ENCODE measurements around the gene ZNF311. TPM values are rescaled to one million over a fixed set of nuclear protein-coding genes. Genes with fewer than 3 reads are reported as not detected.
"Not testable (repeated sequence)": the region's sequence is repeated elsewhere in the genome, so short reads cannot be mapped to it uniquely, and the experiment has no call there.

ZNF311 gene
- total RNA-seq, 1 experiment from 2014 or later: 5.9 TPM

DNA sequence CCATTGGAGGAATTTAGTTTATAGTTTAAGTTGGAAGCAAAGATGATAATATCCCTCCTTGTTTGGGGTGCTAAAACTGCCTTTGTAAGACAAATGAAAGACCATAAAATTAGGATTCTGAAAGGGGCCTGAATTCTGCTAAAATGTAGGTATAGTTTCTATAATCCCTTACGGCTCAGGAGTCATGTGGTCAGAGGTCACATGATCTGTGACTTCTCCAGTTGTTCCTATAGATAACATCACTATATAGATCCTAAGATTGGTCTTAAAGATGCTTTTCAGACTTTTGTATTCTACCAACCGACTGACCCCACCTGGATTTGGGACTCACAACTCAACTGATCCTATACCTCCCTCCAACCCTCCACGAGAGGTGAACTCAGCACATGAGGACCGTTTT is 36.6 kb downstream of the ZNF311 start:
- in situ Hi-C loops (cut with HindIII; ENCODE audit: low pct_unique_long_range_greater_than_20kb, low sequenced_read_pairs): no loop called here
- no peak for DNase-seq (ENCODE audit: low read depth)

DNA sequence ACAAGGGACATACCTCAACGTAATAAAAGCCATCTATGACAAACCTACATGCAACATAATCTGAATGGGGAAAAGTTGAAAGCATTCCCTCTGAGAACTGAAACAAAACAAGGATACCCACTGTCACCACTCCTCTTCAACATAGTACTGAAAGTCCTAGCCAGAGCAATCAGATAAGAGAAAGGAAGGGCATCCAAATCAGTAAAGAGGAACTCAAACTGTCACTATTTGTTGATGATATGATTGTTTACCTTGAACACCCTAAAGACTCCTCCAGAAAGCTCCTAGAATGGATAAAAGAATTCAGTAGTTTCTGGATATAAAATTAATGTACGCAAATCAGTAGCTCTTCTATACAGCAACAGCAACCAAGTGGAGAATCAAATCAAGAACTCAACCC is 39.4 kb downstream of the ZNF311 start:
- in situ Hi-C loops (cut with HindIII; ENCODE audit: low pct_unique_long_range_greater_than_20kb, low sequenced_read_pairs): no loop called here
- DNase-seq (ENCODE audit: low read depth): no peak

DNA sequence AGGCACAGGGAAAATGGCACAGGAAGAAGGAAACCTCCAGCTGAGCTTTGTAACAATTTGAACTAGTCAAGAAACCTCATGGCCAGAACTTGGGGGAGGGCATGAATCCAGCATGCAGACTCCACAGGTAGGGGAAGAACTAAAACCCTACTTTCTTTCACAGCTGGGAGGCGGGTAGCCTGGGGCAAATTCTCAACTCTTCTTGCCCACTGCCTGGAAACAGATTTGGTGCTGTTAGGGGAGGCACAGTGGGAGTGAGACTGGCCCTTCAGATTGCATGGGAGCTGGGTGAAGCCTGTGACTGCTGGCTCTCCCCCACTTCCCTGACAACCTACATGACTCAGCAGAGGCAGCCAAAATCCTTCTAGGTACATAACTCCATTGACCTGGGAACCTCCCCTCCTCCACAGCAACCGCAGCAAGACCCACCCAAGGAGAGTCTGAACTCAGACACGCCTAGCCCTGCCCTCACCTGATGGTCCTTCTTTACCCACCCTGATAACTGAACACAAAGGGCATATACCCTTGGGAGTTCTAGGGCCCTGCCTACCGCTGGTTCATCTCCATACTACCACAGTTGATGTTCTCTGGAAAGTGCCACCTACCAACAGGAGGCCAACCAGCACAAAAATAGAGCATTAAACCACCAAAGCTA is 44.1 kb downstream of the ZNF311 start:
- no peak for DNase-seq (ENCODE audit: low read depth)
- in situ Hi-C loops (cut with HindIII; ENCODE audit: low pct_unique_long_range_greater_than_20kb, low sequenced_read_pairs): no loop called here

GRCh38 chr6:28958561-28959243 is 46.4 kb downstream of the ZNF311 start:
- in situ Hi-C loops (cut with HindIII; ENCODE audit: low pct_unique_long_range_greater_than_20kb, low sequenced_read_pairs): not testable (repeated sequence)
- peak; percentile 63 for DNase-seq (ENCODE audit: low read depth)

- DNase-seq (ENCODE audit: low read depth); in situ Hi-C loops (cut with HindIII; ENCODE audit: low pct_unique_long_range_greater_than_20kb, low sequenced_read_pairs): not testable (repeated sequence)
Measured at GRCh38 chr6:28957795-28958314, 47.3 kb downstream of the ZNF311 start.

- in situ Hi-C loops (cut with HindIII; ENCODE audit: low pct_unique_long_range_greater_than_20kb, low sequenced_read_pairs): no loop called here
- no peak for DNase-seq (ENCODE audit: low read depth)
Measured at GRCh38 chr6:28956331-28956730, 48.8 kb downstream of the ZNF311 start.

DNA sequence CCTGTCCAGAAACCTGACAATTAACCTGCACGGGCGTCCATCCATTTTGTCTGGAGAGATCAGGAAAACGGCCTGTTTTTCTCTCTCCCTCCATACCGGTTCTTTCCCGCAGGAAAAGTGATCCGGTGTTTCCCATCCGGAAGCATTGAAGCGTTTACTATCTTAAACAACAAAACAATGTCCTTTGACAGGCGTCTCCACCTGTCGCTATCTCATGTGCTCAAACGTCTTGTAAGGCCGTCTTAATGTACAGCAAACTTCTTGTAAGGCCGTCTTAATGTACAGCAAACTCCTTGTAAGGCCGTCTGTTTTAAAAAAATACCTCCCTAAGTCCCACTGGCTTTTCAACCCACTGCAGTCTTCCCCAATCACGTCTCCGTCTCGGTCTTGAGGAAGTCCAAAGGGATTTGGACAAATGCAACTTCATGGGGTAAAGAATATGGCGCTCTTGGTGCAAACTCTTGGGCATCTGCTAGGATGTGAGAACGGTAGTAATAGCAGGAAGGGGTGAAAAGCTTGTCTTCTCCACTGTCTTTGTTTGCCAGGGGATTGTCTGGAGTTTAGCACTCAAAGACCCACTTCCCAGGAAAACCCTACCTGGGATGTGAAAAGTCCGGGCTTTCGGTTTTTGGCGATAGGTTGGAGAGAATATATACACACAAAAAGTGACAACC is 51.4 kb downstream of the ZNF311 start:
- in situ Hi-C loops (cut with HindIII; ENCODE audit: low pct_unique_long_range_greater_than_20kb, low sequenced_read_pairs): no loop called here
- peak; percentile 65 for DNase-seq (ENCODE audit: low read depth)

GRCh38 chr6:28953039-28953584 is 52.0 kb downstream of the ZNF311 start:
- in situ Hi-C loops (cut with HindIII; ENCODE audit: low pct_unique_long_range_greater_than_20kb, low sequenced_read_pairs): no loop called here
- peak; percentile 68 for DNase-seq (ENCODE audit: low read depth)

DNA sequence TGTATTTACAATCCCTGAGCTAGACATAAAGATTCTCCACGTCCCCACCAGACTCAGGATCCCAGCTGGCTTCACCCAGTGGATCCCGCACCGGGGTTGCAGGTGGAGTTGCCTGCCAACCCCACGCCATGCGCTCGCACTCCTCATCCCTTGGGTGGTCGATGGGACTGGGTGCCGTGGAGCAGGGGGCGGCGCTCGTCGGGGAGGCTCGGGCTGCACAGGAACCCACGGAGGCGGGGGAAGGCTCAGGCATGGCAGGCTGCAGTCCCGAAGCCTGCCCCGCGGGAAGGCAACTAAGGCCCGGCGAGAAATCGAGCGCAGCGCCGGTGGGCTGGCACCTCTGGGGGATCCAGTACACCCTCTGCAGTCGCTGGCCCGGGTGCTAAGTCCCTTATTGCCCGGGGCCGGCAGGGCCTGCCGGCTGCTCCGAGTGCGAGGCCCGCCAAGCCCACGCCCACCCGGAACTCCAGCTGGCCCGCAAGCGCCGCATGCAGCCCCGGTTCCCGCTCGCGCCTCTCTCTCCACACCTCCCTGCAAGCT is 55.4 kb downstream of the ZNF311 start:
- DNase-seq (ENCODE audit: low read depth); in situ Hi-C loops (cut with HindIII; ENCODE audit: low pct_unique_long_range_greater_than_20kb, low sequenced_read_pairs): not testable (repeated sequence)

DNA sequence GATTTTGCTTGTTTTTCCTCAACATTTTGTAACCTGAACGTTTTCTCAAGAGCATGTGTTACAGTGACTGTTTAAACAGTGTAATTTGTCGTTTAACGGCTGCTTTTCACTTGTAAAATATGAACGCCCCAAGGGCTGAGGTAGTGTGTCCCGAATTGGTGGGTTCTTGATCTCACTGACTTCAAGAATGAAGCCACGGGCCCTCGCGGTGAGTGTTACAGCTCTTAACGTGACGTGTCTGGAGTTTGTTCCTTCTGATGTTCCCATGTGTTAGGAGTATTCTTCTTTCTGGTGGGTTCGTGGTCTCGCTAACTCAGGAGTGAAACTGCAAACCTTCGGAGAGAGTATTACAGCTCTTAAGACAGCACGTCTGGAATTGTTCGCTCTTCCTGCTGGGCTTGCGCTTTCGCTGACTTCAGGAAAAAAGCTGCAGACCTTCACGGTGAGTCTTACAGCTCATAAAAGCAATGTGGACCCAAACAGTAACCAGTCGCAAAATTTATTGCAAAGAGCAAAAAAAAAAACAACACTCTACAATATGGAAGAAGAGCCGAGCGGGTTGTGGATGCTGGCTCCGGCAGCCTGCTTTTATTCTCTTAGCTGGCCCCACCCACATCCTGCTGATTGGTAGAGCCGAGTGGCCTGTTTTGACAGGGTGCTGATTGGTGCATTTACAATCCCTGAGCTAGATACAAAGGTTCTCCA is 56.2 kb downstream of the ZNF311 start:
- peak; percentile 41 for DNase-seq (ENCODE audit: low read depth)
- in situ Hi-C loops (cut with HindIII; ENCODE audit: low pct_unique_long_range_greater_than_20kb, low sequenced_read_pairs): no loop called here

DNA sequence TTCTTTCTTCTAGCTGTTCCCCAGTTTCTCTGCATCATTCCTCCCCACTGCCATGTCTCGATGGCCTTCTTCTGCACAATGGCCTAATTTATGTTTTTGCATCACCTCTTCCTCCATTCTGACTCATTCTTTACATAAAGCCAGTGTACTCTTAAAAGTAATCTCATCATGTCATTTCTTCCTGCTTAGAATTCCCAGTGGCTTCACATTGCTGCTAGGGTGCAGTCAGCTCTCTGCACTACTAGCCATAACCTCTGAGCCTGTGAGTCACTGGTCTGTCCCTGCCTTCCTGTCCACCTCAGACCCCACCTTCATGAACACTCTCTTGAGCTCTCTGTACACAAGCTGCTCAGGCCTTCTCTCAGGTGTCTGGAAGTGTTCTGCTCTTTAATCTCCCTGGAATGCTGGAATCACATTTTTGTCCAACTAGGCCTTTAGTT is 57.3 kb downstream of the ZNF311 start:
- in situ Hi-C loops (cut with HindIII; ENCODE audit: low pct_unique_long_range_greater_than_20kb, low sequenced_read_pairs): no loop called here
- DNase-seq (ENCODE audit: low read depth): peak; percentile 86

DNA sequence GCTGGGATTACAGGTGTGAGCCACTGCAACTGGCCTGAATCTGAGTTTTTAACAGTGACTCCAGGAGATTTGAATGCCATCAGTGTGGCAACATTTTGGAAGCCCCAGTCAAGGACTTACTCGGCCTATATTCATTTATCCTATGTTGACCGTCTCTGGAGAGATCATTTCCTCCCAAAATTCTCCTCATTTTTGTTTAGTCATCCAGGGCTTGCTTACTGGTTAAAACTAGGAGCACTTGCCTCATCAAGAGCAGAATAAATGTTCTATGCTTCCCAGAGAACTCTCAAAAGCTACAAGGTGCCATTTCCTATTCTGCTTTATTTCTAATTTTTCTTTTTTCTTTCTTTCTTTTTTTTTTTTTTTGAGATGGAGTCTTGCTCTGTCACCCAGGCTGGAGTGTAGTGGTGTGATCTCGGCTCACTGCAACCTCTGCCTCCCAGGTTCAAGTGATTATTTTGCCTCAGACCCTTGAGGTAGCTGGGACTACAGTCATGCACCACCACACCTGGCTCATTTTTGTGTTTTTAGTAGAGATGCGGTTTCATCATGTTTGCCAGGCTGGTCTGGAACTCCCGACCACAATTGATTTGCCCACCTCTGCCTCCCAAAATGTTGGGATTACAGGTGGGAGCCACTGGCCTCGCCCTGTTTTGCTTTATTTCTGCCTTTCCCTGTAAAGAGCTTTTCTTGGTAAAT is 57.9 kb downstream of the ZNF311 start:
- in situ Hi-C loops (cut with HindIII; ENCODE audit: low pct_unique_long_range_greater_than_20kb, low sequenced_read_pairs): no loop called here
- DNase-seq (ENCODE audit: low read depth): no peak

GRCh38 chr6:28945349-28945748 is 59.8 kb downstream of the ZNF311 start:
- DNase-seq (ENCODE audit: low read depth): no peak
- in situ Hi-C loops (cut with HindIII; ENCODE audit: low pct_unique_long_range_greater_than_20kb, low sequenced_read_pairs): no loop called here

Other genes with a start within 250 kb of the ZNF311 start
- gene TRIM27, start 81.3 kb downstream of the ZNF311 start, total RNA-seq (2014; rRNA removed; shearing (Covaris generic); ENCODE audit: low replicate concordance): 144 and 159 TPM in 2 replicates
- gene OR2W1, start 39.9 kb upstream of the ZNF311 start, total RNA-seq (2014; rRNA removed; shearing (Covaris generic); ENCODE audit: low replicate concordance): not detected in 2 replicates
- gene OR2B3, start 82.0 kb upstream of the ZNF311 start, total RNA-seq (2014; rRNA removed; shearing (Covaris generic); ENCODE audit: low replicate concordance): not detected in 2 replicates
- gene OR2J1, start 94.2 kb upstream of the ZNF311 start, total RNA-seq (2014; rRNA removed; shearing (Covaris generic); ENCODE audit: low replicate concordance): not detected in 2 replicates
- not detected in 2 replicates for gene OR2J3, start 102.7 kb upstream of the ZNF311 start, total RNA-seq (2014; rRNA removed; shearing (Covaris generic); ENCODE audit: low replicate concordance)
- gene OR2J2, start 165.6 kb upstream of the ZNF311 start, total RNA-seq (2014; rRNA removed; shearing (Covaris generic); ENCODE audit: low replicate concordance): not detected in 2 replicates